NK-92 (cell line): ENCODE data around the gene SIRT3.

Experiments used
- DNase-seq: peaks from one replicate; lab custom pipeline; 2025; ENCODE audit not compliant: unreplicated experiment; lab: John Stamatoyannopoulos, UW

Gene SIRT3

DNA sequence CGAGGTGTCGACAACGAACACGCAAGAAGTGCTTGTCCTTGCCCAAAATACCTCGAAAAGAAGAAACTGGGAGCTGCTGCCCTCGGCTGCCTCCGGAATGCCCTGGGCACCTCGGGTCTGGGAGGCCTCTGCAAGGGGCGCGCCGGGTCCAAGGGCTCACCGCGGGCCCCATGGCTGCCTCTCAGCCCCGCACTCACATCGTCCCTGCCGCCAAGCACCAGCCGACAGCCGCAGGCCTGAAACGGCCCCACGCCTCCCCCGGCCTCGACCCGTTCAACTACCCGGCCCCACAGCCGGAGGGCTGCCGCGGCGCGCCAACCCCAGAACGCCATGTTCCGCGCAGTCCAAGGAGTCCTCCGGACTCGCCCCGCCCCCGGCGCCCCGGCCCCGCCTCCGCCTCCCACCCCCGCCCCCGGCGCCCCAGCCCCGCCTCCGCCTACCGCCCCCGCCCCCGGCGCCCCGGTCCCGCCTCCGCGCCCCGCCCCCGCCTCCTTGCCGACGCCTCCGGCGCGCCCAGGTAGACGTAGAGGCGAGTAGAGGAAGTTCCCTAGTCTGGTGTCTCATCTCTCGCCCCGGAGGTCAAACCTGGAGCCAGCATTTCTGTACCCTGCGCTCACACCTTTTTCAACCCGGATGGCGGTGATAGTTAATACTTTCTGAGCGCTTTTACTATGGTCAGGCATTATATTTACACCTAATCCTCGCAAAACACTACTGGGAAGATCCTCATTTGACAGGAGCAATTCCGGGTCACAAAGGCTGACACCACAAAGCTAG, at the start of gene SIRT3:
SIRT3 (minus strand) TSS at position 346 of the 777 bp plus-strand sequence; CDS start at position 332, 14 bp downstream.
- no peak for DNase-seq

DNA sequence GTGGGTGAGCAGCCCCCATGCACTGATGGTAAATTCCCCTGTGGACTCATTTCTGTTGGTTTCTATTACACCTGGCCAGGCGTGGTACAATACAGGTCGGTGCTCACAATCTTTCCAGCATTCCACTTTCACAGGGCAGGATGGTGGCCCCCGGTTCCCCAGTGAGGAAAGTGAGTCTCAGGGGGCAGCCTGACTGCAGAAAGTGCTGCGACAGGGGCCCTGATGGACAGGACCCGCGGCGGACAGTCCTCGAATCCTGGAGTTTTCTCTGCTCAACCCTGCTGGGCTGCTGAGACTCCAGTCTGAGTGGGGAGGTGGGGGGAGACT, 49.7 kb upstream of the SIRT3 start:
- no peak for DNase-seq

DNA sequence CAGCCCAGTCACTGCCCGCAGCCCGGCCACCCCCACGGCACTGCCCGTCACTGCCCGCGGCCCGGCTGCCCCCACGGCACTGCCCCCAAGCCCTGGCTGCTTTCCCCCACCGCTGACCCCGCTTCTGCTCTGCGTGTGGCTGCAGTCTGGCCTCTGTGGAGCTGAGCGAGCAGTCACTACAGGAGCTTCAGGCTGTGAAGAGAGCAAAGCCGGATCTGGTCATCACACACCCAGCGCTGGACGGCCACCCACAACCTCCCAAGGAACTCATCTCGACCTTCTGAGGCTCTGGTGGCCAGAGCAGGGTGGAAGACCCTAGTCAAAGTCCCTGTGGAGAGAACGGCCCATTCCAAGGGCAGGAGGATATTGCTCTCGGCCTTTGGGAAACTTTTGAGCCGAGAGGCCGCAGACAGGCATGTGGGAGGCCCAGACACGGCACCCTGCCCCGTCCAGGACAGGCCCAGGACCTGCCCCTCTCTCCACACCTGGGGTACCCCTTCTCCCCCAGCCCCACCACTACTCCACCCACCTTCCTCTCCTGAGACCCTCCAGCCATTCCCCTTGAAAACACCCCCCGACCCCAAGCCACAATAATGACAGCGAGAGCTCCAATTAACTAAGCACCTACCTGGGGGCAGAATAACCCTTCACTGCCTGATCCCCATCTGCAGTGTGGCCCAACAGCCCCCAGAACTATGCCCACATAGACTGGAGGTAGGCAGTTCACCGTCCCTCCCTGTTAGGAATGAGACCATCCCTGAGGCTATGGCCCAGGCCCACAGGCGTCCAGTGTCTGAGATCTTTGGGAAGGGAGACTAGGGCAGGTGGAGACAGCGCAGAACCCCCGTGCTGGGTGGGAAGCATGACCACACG, 49.1 kb upstream of the SIRT3 start:
- no peak for DNase-seq

DNA sequence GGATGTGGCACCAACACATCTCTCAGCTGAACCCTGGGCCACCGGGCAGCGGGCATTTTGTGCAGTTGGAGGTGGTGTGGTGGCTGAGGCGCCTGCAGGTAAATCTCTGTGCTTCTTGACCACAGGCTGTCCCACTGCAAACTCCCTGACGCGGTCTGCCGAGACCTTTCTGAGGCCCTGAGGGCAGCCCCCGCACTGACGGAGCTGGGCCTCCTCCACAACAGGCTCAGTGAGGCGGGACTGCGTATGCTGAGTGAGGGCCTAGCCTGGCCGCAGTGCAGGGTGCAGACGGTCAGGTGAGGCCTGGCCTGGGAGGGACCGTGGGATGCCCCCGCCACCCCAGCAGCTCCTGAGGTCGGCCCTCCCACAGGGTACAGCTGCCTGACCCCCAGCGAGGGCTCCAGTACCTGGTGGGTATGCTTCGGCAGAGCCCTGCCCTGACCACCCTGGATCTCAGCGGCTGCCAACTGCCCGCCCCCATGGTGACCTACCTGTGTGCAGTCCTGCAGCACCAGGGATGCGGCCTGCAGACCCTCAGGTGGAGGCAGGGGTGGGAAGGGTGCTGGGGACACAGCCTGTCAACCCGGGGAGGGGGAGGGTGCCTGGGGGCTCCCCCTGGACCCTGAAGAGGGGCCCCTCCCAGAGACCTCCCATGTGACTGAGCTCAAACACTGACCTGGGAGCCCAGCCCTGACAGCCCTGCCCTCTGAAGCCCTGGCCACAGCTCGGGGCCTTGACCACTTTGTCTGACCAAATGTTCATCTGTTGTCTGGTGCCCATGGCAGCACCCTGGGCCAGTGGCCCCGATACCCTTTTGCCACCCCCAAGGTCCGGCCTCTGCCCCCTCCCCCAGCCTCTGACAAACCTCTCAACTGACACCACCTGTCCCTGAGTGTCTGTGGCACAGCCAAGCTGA, 48.2 kb upstream of the SIRT3 start:
- DNase-seq, result no peak

DNA sequence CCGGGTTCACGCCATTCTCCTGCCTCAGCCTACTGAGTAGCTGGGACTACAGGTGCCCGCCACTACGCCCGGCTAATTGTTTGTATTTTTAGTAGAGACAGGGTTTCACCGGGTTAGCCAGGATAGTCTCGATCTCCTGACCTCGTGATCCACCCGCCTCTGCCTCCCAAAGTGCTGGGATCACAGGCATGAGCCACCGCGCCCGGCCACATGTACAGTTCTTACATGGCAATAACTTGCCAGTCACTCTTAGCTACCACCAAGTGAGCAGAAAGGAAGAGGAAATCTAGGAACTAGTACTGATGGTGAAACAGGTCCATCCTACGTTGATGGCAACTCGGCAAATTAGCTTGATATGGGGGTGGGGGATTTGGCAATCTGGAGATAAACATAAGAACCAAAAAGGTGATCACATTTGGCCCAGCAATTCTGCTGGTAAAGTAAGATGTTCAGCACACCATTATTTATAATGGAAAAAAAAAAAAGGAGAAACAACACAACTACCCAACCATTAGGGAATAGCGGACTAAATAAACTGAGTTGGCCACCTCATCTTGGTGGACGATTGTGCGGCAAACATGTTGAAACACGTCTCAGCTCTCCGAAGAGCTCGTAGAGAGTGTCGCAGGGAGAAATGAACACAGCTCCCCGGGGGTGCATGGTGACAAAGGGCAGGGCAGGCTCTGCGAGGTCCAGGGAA, 47.4 kb upstream of the SIRT3 start:
- no peak for DNase-seq

DNA sequence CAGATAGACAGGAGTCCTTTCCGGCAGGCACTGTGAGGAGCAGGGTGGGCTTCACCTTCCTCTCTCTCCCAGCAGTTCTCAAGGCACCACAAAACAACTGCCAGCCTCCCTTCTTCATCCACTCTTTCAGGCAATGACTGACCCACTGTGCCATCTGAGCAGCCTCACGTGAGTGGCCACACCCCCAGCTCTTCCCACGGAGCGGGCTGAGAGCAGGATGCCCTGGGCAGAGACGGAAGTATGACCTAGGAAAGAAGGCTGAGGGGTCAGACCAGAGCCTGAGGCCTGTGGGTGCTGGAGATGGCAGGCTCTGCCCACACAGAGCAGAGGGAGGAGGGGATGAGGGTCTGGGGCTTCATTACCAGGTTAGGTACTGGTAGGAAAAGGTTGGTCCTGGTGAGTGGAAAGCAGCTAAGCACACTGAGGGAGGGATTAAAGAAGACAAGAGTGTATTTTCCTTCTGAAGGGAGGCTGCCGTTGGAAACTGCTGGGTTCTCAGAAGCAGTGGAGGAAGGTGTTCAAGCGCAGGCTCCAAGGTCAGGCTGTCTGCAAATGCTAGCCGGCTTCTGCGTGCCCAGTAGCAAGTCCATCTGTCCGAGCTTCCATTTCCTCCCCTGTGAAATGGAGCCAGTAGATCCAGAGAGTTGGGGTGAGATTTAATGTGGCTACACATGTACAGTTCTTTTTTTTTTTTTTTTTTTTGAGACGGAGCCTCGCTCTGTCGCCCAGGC, 46.7 kb upstream of the SIRT3 start:
- DNase-seq, result no peak

DNA sequence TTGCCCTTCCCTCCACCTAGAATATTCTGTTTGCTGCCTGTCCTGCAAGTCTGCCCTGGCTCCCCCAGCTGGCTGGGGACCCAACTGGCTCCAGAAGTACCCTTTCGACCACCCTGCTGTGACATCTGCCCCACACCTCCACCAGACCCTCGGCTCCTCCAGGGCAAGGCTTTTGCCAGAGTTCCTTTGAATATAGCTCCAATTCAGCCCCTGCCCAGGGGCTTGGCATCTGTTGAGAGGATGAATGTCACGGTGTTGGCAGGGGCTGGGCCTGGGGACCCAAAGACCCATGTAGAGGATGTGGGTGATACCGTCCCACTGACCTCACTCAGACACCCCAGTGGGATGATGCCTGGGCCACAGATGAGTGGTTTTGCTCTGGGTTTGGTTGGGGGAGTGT, 46.0 kb upstream of the SIRT3 start:
- DNase-seq, result no peak

DNA sequence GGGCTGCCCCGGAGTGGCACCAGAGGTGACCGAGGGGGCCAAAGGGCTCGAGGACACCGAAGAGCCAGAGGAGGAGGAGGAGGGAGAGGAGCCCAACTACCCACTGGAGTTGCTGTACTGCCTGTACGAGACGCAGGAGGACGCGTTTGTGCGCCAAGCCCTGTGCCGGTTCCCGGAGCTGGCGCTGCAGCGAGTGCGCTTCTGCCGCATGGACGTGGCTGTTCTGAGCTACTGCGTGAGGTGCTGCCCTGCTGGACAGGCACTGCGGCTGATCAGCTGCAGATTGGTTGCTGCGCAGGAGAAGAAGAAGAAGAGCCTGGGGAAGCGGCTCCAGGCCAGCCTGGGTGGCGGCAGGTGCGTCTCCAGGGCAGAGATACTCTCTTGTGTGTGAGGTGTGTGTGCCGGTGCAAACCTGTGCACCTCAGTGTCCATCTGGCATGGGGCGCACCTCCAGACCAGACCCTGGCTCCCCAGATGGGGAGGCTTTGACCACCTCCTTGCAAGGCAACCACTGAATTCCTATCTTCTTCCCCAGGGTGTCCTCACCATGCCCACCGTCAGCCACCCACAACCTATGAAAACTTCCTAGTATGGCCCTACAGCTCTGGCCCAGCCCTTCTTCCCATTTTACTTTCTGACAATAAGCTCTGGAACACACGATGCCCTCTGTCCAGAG, 45.5 kb upstream of the SIRT3 start:
- DNase-seq, result no peak

DNA sequence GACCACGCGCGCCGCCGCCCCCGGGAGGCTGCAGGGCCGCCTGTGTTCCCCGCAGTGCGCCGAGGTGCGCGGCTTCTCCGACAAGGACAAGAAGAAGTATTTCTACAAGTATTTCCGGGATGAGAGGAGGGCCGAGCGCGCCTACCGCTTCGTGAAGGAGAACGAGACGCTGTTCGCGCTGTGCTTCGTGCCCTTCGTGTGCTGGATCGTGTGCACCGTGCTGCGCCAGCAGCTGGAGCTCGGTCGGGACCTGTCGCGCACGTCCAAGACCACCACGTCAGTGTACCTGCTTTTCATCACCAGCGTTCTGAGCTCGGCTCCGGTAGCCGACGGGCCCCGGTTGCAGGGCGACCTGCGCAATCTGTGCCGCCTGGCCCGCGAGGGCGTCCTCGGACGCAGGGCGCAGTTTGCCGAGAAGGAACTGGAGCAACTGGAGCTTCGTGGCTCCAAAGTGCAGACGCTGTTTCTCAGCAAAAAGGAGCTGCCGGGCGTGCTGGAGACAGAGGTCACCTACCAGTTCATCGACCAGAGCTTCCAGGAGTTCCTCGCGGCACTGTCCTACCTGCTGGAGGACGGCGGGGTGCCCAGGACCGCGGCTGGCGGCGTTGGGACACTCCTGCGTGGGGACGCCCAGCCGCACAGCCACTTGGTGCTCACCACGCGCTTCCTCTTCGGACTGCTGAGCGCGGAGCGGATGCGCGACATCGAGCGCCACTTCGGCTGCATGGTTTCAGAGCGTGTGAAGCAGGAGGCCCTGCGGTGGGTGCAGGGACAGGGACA, 44.8 kb upstream of the SIRT3 start:
- DNase-seq, result no peak

DNA sequence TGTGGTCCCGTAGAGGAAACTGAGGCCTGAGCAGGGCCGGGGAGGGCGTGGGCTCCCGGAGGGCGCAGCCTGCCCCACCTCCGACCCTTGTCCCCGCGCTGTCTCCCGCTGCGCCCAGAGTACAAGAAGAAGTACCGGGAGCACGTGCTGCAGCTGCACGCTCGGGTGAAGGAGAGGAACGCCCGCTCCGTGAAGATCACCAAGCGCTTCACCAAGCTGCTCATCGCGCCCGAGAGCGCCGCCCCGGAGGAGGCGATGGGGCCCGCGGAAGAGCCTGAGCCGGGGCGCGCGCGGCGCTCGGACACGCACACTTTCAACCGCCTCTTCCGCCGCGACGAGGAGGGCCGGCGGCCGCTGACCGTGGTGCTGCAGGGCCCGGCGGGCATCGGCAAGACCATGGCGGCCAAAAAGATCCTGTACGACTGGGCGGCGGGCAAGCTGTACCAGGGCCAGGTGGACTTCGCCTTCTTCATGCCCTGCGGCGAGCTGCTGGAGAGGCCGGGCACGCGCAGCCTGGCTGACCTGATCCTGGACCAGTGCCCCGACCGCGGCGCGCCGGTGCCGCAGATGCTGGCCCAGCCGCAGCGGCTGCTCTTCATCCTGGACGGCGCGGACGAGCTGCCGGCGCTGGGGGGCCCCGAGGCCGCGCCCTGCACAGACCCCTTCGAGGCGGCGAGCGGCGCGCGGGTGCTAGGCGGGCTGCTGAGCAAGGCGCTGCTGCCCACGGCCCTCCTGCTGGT, 44.0 kb upstream of the SIRT3 start:
- DNase-seq, result no peak

DNA sequence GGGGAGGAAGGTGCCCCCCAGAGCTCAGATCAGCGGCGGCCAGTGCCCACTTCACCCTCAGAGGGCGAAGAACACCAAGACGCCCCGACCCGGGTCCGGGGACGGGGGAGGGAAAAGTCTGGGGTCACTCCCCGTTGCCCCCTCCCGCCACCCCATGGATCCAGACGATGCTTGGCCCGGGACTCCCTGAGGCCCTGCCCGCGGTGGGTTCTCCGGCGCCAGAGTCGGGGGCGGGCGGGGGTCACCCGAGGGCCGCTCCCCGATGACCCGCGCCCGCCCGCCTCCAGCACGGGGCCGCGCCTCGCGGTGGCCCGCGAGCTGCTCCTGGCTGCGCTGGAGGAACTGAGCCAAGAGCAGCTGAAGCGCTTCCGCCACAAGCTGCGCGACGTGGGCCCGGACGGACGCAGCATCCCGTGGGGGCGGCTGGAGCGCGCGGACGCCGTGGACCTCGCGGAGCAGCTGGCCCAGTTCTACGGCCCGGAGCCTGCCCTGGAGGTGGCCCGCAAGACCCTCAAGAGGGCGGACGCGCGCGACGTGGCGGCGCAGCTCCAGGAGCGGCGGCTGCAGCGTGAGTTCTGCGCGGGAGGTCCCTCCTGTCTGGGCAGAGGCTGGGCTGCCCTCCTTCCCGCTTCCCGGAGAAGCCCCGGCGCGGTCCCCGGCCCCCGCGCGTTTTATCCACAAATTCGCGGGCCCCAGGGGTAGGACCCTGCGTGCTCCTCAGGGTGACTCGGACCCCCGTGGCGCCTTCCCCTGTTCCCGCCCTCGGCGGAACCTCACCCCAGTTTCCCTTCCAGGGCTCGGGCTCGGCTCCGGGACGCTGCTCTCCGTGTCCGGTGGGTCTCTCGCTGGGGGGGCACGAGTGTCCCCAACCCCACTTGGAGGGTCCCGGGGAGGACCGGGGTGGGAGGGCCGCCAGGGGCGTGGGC, 43.2 kb upstream of the SIRT3 start:
- no peak for DNase-seq

DNA sequence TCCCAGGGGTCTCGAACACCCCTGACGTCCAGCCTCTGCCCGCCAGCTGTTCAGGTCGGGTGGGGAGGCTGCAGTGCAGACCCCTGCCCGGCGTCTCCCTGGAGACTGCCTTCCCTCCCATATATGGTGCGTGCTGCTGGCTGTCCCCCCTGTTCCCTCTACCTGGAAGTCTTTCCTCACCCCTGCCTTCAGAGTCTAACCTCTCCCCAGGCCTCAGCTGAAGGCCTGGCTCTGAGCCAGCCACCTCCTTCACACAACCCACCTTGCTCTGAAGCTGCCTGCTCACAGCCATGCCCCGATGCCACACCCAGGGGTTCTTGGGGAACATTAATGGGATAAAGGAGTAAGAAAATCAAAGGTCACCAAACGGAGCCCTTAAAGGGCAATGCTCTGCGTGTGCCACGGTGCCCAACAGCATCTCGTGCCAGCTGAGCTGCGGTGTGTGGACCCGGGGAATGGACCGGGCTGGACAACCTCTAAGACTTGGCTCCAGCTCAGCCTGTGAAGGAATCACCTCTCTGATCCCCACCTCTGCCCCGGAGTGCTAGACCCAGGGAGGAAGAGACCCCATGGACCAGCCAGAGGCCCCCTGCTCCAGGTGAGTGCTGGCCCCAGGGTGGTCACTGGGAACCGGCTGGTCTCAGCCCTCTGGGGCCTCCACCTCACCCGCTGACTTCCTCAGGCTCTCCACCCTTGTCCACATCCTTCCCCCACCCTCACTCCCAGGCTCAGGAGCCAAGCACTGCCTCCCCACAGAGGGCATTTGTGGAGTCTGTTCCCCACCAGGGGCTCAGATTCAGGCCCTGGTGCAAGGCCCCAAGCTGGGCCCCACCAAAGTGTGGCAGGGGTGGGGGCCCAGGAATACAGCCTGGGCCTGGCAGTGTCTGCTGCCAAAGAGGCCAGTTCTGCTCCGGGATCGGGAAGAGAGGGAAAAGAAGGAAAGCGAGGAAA, 42.1 kb upstream of the SIRT3 start, which contains the start of gene NLRP6:
NLRP6 (plus strand) TSS at position 407 of the 951 bp plus-strand sequence; CDS start at position 570, 163 bp downstream.
- no peak for DNase-seq

DNA sequence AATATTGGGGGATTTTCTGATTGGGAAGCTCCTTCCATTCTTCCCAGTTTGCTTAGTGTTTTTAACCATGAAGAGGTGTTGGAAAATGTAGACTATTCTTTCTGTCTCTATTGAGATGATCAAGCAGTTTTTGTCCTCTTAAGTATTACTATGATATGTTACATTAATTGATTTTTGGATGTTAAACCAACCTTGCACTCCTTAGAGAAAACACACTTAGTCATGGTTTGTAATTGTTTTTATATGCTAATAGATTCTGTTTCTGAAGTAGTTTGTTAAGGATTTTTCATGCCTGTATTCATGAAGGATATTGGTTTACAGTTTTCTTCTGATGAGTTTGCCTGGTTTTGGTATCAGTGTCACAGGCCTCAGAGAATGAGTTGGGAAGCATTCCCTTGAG, 40.1 kb upstream of the SIRT3 start:
- no peak for DNase-seq

DNA sequence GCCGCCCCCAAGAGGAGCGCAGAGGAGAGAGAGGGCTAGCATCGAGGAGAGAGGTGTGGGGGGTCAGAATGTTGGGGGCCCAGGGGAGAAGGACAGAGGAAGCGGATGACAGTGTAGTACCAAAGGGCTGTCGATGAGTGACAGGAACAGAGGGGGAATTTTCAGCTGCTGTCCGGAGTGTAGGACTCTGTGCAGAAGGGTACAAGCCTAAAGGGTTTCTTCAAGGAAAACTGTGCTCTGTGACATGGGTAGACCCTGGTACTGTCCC, 36.7 kb upstream of the SIRT3 start:
- no peak for DNase-seq

DNA sequence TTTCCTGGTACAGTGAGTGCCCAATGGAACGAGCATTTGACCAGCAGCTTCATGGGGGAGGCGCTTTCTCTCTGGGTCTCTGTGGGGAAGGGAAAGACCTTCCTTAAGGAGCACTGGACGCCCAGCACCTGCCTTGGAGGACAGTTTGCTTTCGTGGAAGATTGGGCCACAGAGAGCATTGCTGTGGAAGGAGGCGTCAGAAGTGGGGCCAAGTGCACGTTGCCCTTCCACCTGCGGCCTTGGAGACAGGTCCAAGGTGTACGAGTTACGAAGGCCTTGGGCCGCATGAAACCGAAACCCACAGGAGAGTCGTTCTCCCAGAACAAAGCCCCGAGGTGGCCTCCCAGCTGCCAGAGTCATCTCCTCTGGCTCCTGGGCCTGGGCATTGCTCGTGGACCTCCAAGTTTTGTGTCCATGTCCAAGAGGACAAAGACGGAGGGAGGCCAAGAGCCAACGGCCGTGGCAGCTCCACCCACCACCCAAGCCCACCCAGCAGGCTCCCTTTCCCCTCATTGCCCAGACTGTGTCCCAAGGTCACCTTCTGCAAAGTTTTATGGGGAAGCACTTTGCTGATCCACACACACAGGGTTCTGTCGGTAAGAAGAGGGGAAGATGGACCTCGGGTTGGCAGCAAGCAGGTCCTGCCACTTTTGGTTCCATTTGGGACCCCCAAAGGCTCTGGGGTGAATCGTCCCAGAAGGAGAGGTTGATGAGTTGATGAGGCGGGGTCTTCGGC, 36.2 kb upstream of the SIRT3 start:
- no peak for DNase-seq
